Left ventricle myocardium inferior (tissue), 1 donor: Measurements from ENCODE around the gene OR8K3. TPM values are rescaled to one million over a fixed set of nuclear protein-coding genes. Genes with fewer than 3 reads are reported as not detected.

Source experiments
- DNase-seq: peaks from one replicate; pipeline ENCODE4 v3.0.0-alpha.2; 2020
- H3K27ac ChIP-seq: fragments of 200-600 bp; replicated peaks from 2 replicates; pipeline ENCODE4 v1.8.0; 2021
- H3K27me3 ChIP-seq: fragments of 200-600 bp; 2 replicates; pipeline ENCODE4 v1.8.0; 2021; ENCODE audit warnings: low read depth
- H3K36me3 ChIP-seq: fragments of 200-600 bp; 2 replicates; pipeline ENCODE4 v1.8.0; 2021
- H3K4me1 ChIP-seq: fragments of 200-600 bp; 2 replicates; pipeline ENCODE4 v1.8.0; 2021
- H3K4me3 ChIP-seq: fragments of 200-600 bp; 2 replicates; pipeline ENCODE4 v1.8.0; 2021; ENCODE audit warnings: mild to moderate bottlenecking, moderate library complexity
- H3K9me3 ChIP-seq: fragments of 200-600 bp; replicated peaks from 2 replicates; pipeline ENCODE4 v1.8.0; 2021
- CTCF ChIP-seq: fragments of 200-600 bp; IDR thresholded peaks from 2 replicates; pipeline ENCODE4 v1.8.0; 2021; ENCODE audit warnings: antibody characterized with exemption, mild to moderate bottlenecking, borderline replicate concordance
- intact Hi-C: fragments of 100-400 bp; cut with micrococcal nuclease; formaldehyde crosslinking; loops from one replicate; pipeline ENCODE4 v1.11.0; 2022
- long read RNA-seq: library from polyadenylated mRNA; unstranded; transcript quantifications from one replicate; pipeline ENCODE4 v2.0.0, GENCODE V29; 2021
- total RNA-seq: library from RNA; stranded (reverse); fragmentation: NEBNext Ultra II Directional; extraction: Animal tissue kit (Norgen Biotek cat#: 25700); gene quantifications from one replicate; pipeline ENCODE4 v1.2.1, GENCODE V29; 2021
- donor health status: DM: no; HTN: yes; CAD: no; lungs with severe emphysema.

The OR8K3 gene
- total RNA-seq = not detected
- long read RNA-seq = 0 reads

GRCh38 chr11:56314844-56315243 is at the start of gene OR8K3:
TSS of gene OR8K3 (plus strand) at chr11:56315144. CDS start at chr11:56318307, 3,163 bp downstream.
- H3K27ac ChIP-seq = no peak within 1 kb of the TSS
- no peak within 1 kb of the TSS for H3K4me3 ChIP-seq
- no peaks in the 10 kb centered on the region for H3K4me1 ChIP-seq
- TF ChIP-seq CTCF = no peak
- H3K9me3 ChIP-seq = no peaks in the 10 kb centered on the region
- no peaks in the 10 kb centered on the region for H3K27me3 ChIP-seq
- no peaks in the 10 kb centered on the region for H3K36me3 ChIP-seq
- intact Hi-C loops = no loop called here
- no peak for DNase-seq

- H3K9me3 ChIP-seq = peaks cover 39% of the 10 kb centered on the region
- intact Hi-C loops = no loop called here
- H3K4me1 ChIP-seq = no peaks in the 10 kb centered on the region
- no peak overlapping the region for H3K4me3 ChIP-seq
- H3K27me3 ChIP-seq = no peaks in the 10 kb centered on the region
- no peak overlapping the region for H3K27ac ChIP-seq
- no peak for TF ChIP-seq CTCF
- no peaks in the 10 kb centered on the region for H3K36me3 ChIP-seq
- no peak for DNase-seq
Measured at GRCh38 chr11:56271092-56271491, 43.9 kb upstream of the OR8K3 start.

- no peak for DNase-seq
- intact Hi-C loops = no loop called here
- H3K27me3 ChIP-seq = no peaks in the 10 kb centered on the region
- TF ChIP-seq CTCF = no peak
- no peaks in the 10 kb centered on the region for H3K36me3 ChIP-seq
- no peaks in the 10 kb centered on the region for H3K4me1 ChIP-seq
- no peak within 1 kb of the TSS for H3K27ac ChIP-seq
- peaks cover 19% of the 10 kb centered on the region for H3K9me3 ChIP-seq
- H3K4me3 ChIP-seq = no peak within 1 kb of the TSS
Measured at GRCh38 chr11:56273854-56274253, 41.1 kb upstream of the OR8K3 start, which contains the start of gene OR5T1. TSS of gene OR5T1 (plus strand) at chr11:56274154. CDS start at chr11:56275639, 1,485 bp downstream.

- no peak for DNase-seq
- intact Hi-C loops = no loop called here
- TF ChIP-seq CTCF = no peak
Measured at GRCh38 chr11:56292154-56292553, 22.8 kb upstream of the OR8K3 start, which contains the start of gene OR8H1. TSS of gene OR8H1 (minus strand) at chr11:56292254. CDS start at chr11:56291062, 1,192 bp downstream.

GRCh38 chr11:56296898-56297297 is 18.0 kb upstream of the OR8K3 start:
- H3K4me3 ChIP-seq = no peak overlapping the region
- no peaks in the 10 kb centered on the region for H3K27me3 ChIP-seq
- H3K9me3 ChIP-seq = no peaks in the 10 kb centered on the region
- H3K36me3 ChIP-seq = no peaks in the 10 kb centered on the region
- intact Hi-C loops = no loop called here
- no peak overlapping the region for H3K27ac ChIP-seq
- TF ChIP-seq CTCF = no peak
- no peaks in the 10 kb centered on the region for H3K4me1 ChIP-seq
- DNase-seq = no peak

More at GRCh38 chr11:56292154-56292553, 22.8 kb upstream of the OR8K3 start, which contains the start of gene OR8H1:
- H3K4me3 ChIP-seq = no peak within 1 kb of the TSS
- H3K27me3 ChIP-seq = no peaks in the 10 kb centered on the region
- no peaks in the 10 kb centered on the region for H3K9me3 ChIP-seq
- H3K36me3 ChIP-seq = no peaks in the 10 kb centered on the region
- H3K27ac ChIP-seq = no peak within 1 kb of the TSS
- no peaks in the 10 kb centered on the region for H3K4me1 ChIP-seq
